Vein endothelial cell (primary cell): ENCODE measurements around the gene TMEM52. TPM values are rescaled to one million over a fixed set of nuclear protein-coding genes. Genes with fewer than 3 reads are reported as not detected.

Source experiments
- total RNA-seq: library from RNA; depleted of rRNA; stranded (reverse); fragments of >200 nt; gene quantifications from 2 replicates; pipeline ENCODE4 v1.2.3, GENCODE V29; 2012

Gene TMEM52
- 0.48 and 0.65 TPM in 2 replicates for total RNA-seq

DNA sequence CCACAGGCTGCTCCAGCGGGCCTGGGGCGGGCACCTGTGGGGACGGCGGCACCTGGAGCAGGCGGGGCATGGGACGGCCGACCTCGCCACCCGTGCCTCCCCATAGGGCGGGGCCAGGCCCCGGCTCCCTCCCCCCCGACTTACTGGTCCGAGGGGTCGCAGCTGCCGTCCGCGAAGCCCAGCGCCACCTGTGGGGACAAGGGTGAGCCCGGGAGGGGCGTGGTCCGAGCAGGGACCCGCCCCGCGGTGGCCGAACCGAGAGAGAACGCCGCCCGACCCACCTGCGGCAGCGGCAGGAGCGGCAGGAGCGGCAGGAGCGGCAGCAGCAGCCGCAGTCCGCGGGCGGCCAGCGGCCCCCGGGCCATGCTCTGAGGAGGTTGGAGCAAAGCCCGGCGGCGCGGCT is at the start of gene TMEM52:
Gene TMEM52, minus strand, starts transcription at position 379 of the 403 bp plus-strand sequence. Its CDS starts 14 bp downstream, at position 365.

DNA sequence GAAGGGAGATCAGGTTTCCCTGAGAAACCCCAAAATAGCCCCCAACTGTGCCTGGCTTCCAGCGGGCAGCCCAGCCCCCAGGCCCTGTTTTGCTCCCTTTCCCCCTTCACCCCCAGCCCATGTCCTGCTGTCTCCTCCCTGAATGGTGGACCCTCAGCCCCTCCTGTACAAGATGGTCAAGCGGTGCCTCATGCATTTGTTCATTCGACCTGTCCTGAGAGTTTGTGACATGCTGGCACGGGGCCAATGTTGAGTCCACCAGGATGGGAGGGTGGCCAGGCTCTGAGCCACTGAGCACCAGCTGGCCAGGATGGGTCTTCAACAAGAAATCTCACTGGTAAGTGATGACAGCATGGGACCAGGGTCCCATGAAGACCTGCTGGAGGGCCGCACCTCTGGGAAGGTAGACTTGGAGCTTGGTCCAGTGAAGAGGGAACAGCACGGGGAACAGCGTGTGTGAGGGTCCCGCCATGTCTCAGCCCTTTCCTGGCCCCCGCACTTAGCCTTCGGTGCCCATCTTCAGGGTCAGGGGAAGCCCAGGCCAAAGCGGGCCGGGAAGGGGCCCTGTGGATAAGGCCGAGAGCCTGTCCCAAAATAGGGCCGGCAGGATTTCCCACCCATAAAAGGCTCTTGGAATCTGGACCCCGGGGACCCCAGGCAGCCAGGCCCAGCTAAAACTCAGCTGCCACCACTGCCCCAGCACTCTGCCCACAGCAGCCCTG is 3.9 kb downstream of the TMEM52 start, which contains the start of gene CALML6:
Gene CALML6, plus strand, starts transcription at position 290 of the 722 bp plus-strand sequence. Its CDS starts 21 bp downstream, at position 311.

GRCh38 chr1:1890506-1891348 is 28.4 kb downstream of the TMEM52 start, which contains the start of gene GNB1:
Gene GNB1, minus strand, starts transcription at chr1:1891087. Its CDS starts 65,634 bp downstream, at chr1:1825453.

Other genes starting within 250 kb of the TMEM52 start
- 40.0 and 50.6 TPM in 2 replicates for gene SLC35E2B, start 226.5 kb downstream of the TMEM52 start, total RNA-seq
- gene CDK11A, start 194.9 kb downstream of the TMEM52 start, total RNA-seq: 11.3 and 16.7 TPM in 2 replicates
- 57.7 and 67.6 TPM in 2 replicates for gene NADK, start 140.8 kb downstream of the TMEM52 start, total RNA-seq
- gene GNB1, start 28.2 kb downstream of the TMEM52 start, total RNA-seq: 137 and 158 TPM in 2 replicates
- gene CALML6, start 4.0 kb downstream of the TMEM52 start, total RNA-seq: under 0.01 and 0.19 TPM in 2 replicates
- gene CFAP74, start 84.5 kb upstream of the TMEM52 start, total RNA-seq: not detected in 2 replicates
- gene GABRD, start 100.1 kb upstream of the TMEM52 start, total RNA-seq: not detected in 2 replicates
- 0.76 and 2.3 TPM in 2 replicates for gene PRKCZ, start 131.1 kb upstream of the TMEM52 start, total RNA-seq